ENCODE data around the gene TRIM16.
"Not testable (repeated sequence)": the region's sequence is repeated elsewhere in the genome, so short reads cannot be mapped to it uniquely, and the experiment has no call there.

Gene TRIM16

GRCh38 chr17:15658296-15658695 is 25.8 kb downstream of the TRIM16 start:
- DNase-seq (ENCODE audit: low spot score) = no peak

- no peak for DNase-seq (ENCODE audit: low spot score)
Observed at GRCh38 chr17:15657868-15658267, 26.2 kb downstream of the TRIM16 start.

GRCh38 chr17:15654886-15655561 is 29.1 kb downstream of the TRIM16 start:
- no peak for DNase-seq (ENCODE audit: low spot score)

GRCh38 chr17:15654401-15654800 is 29.7 kb downstream of the TRIM16 start:
- DNase-seq (ENCODE audit: low spot score) = not testable (repeated sequence)

GRCh38 chr17:15652960-15653359 is 31.2 kb downstream of the TRIM16 start:
- no peak for DNase-seq (ENCODE audit: low spot score)

- peak; percentile 91 for DNase-seq (ENCODE audit: low spot score)
Observed at GRCh38 chr17:15651583-15652110, 32.5 kb downstream of the TRIM16 start.

- DNase-seq (ENCODE audit: low spot score) = no peak
Observed at GRCh38 chr17:15650741-15651582, 33.1 kb downstream of the TRIM16 start.

- DNase-seq (ENCODE audit: low spot score) = peak; percentile 20
Observed at GRCh38 chr17:15649861-15650421, 34.2 kb downstream of the TRIM16 start.

GRCh38 chr17:15648386-15648785 is 35.7 kb downstream of the TRIM16 start:
- DNase-seq (ENCODE audit: low spot score) = no peak

GRCh38 chr17:15645942-15646312 is 38.2 kb downstream of the TRIM16 start:
- not testable (repeated sequence) for DNase-seq (ENCODE audit: low spot score)

- DNase-seq (ENCODE audit: low spot score) = not testable (repeated sequence)
Observed at GRCh38 chr17:15645099-15645941, 38.8 kb downstream of the TRIM16 start.

- not testable (repeated sequence) for DNase-seq (ENCODE audit: low spot score)
Observed at GRCh38 chr17:15642505-15643251, 41.4 kb downstream of the TRIM16 start.

- not testable (repeated sequence) for DNase-seq (ENCODE audit: low spot score)
Observed at GRCh38 chr17:15642014-15642413, 42.1 kb downstream of the TRIM16 start.

- DNase-seq (ENCODE audit: low spot score) = not testable (repeated sequence)
Observed at GRCh38 chr17:15630930-15631453, 53.1 kb downstream of the TRIM16 start.

- DNase-seq (ENCODE audit: low spot score) = not testable (repeated sequence)
Observed at GRCh38 chr17:15629991-15630390, 54.1 kb downstream of the TRIM16 start.

- DNase-seq (ENCODE audit: low spot score) = not testable (repeated sequence)
Observed at GRCh38 chr17:15623661-15624209, 60.4 kb downstream of the TRIM16 start.

GRCh38 chr17:15623255-15623654 is 60.9 kb downstream of the TRIM16 start:
- DNase-seq (ENCODE audit: low spot score) = not testable (repeated sequence)

GRCh38 chr17:15622124-15622523 is 62.0 kb downstream of the TRIM16 start:
- not testable (repeated sequence) for DNase-seq (ENCODE audit: low spot score)

GRCh38 chr17:15619331-15620058 is 64.6 kb downstream of the TRIM16 start, which contains the start of gene FBXW10B:
FBXW10B (minus strand) TSS chr17:15619704; CDS start chr17:15619512, 192 bp downstream.
- DNase-seq (ENCODE audit: low spot score) = not testable (repeated sequence)
